Measurements from ENCODE around the gene REC8. TPM values are rescaled to one million over a fixed set of nuclear protein-coding genes. Genes with fewer than 3 reads are reported as not detected.
A peak's percentile ranks its signal among the peaks of the same experiment; 100 is the strongest.

REC8 gene
- total and polyA plus RNA-seq, 2 experiments from 2014 or later = 44.8 to 170 TPM

DNA sequence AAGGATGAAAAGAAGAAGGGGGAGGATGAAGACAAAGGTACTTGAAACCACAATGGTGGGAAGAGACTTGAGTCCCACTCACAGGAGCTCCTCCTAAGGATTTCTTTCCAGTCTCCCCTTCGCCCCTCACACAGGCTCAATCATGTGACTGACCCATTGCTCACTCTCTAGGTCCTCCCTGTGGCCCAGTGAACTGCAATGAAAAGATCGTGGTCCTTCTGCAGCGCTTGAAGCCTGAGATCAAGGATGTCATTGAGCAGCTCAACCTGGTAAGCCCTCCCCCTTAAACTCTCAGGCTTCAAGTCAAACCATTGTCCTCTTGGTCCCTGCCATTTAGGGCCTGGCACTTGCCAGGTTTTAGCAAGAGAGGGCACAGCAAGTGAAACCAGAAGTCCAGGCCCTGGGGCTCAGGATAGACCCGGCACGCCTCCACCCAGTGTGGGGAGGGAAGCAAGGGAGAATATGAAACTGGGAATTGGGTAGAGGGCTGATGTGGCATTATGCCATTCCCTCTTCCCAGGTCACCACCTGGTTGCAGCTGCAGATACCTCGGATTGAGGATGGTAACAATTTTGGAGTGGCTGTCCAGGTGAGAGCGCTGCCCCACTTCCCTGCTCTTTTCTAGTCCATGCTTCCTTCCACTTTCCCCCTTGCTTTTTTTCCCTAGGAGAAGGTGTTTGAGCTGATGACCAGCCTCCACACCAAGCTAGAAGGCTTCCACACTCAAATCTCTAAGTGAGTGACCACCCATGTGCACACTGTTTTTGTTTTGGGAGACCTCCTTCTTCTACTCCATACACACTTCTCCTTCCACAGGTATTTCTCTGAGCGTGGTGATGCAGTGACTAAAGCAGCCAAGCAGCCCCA lies 34.1 kb upstream of the REC8 start:
- TF ChIP-seq EZH2 (IDR thresholded peaks at IDR 0.05; ENCODE audit: borderline replicate concordance) (no peak), EZH2phosphoT487 (IDR thresholded peaks at IDR 0.05; ENCODE audit: low read depth, severe bottlenecking, unreplicated experiment) (no peak)
- TF ChIP-seq, protein P1, sequence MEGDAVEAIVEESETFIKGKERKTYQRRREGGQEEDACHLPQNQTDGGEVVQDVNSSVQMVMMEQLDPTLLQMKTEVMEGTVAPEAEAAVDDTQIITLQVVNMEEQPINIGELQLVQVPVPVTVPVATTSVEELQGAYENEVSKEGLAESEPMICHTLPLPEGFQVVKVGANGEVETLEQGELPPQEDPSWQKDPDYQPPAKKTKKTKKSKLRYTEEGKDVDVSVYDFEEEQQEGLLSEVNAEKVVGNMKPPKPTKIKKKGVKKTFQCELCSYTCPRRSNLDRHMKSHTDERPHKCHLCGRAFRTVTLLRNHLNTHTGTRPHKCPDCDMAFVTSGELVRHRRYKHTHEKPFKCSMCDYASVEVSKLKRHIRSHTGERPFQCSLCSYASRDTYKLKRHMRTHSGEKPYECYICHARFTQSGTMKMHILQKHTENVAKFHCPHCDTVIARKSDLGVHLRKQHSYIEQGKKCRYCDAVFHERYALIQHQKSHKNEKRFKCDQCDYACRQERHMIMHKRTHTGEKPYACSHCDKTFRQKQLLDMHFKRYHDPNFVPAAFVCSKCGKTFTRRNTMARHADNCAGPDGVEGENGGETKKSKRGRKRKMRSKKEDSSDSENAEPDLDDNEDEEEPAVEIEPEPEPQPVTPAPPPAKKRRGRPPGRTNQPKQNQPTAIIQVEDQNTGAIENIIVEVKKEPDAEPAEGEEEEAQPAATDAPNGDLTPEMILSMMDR (IDR thresholded peaks at IDR 0.05; ENCODE audit: poor library complexity) = no peak
- H3K79me2 ChIP-seq = peaks cover 43% of the 10 kb centered on the region
- H3K4me1 ChIP-seq (ENCODE audit: insufficient read depth) = peaks cover 7% of the 10 kb centered on the region
- H3K4me3 ChIP-seq = no peak overlapping the region
- H2AFZ ChIP-seq = no peak overlapping the region
- no peaks in the 10 kb centered on the region for H3K9me3 ChIP-seq (ENCODE audit: low read depth)
- no peaks in the 10 kb centered on the region for H3K9me2 ChIP-seq (replicated peaks; ENCODE audit: insufficient read depth)
- no peak overlapping the region for H3K27ac ChIP-seq
- H3K27me3 ChIP-seq = no peaks in the 10 kb centered on the region
- H3K4me2 ChIP-seq = no peak overlapping the region
- WGBS (ENCODE audit: low lambda C conversion rate, missing lambda C conversion rate) = 95% methylated on average over 8 of the region's 8 CpGs
- H3K36me3 ChIP-seq (replicated peaks; ENCODE audit: insufficient read depth, low read depth) = no peaks in the 10 kb centered on the region
- no peak for DNase-seq (ENCODE audit: low spot score)
- H4K20me1 ChIP-seq (ENCODE audit: insufficient read depth, poor library complexity, severe bottlenecking) = peaks cover 3% of the 10 kb centered on the region

DNA sequence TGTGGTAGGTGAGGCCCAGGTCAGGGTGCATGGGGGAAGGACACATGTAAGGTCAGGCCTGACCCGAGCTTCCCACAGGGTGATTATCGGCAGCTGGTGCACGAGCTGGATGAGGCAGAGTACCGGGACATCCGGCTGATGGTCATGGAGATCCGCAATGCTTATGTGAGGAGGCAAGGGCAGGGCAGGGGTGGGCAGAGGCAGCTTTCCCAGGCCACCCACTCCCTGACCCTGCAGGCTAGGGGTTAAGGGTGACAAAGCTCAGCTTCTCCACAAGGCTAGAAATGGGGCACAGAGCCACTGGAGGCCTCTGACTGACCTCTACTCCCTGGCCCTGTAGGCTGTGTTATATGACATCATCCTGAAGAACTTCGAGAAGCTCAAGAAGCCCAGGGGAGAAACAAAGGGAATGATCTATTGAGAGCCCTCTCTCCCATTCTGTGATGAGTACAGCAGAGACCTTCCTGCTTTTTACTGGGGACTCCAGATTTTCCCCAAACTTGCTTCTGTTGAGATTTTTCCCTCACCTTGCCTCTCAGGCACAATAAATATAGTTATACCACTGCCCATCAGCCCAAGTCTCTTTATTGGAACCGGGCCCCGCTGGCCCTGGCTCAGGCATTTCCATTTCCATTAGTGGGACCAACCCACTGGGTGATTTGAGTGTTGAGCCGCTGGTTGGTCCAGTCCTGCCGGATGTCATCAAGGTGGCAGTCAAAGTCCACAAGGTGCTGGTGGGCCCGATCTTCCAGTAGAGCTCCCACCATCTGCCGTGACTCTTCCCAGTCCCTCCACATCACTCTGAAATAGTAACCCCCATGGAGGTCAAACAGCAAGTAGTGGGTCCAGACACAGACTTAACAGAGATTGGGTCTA lies 33.2 kb upstream of the REC8 start:
- Histone ChIP-seq H3K27ac (no peak overlapping the region), H3K4me1 (ENCODE audit: insufficient read depth) (peaks cover 7% of the 10 kb centered on the region), H2AFZ (no peak overlapping the region), H3K4me2 (no peak overlapping the region), H3K27me3 (no peaks in the 10 kb centered on the region), H3K9me3 (ENCODE audit: low read depth) (no peaks in the 10 kb centered on the region), H3K9me2 (replicated peaks; ENCODE audit: insufficient read depth) (no peaks in the 10 kb centered on the region), H3K36me3 (replicated peaks; ENCODE audit: insufficient read depth, low read depth) (no peaks in the 10 kb centered on the region), H4K20me1 (ENCODE audit: insufficient read depth, poor library complexity, severe bottlenecking) (peaks cover 3% of the 10 kb centered on the region), H3K4me3 (no peak overlapping the region), H3K79me2 (peaks cover 43% of the 10 kb centered on the region)
- DNase-seq (ENCODE audit: low spot score) = no peak
- TF ChIP-seq, protein P1 (IDR thresholded peaks at IDR 0.05; ENCODE audit: poor library complexity) = no peak
- no peak for TF ChIP-seq EZH2phosphoT487 (IDR thresholded peaks at IDR 0.05; ENCODE audit: low read depth, severe bottlenecking, unreplicated experiment)
- TF ChIP-seq EZH2 (IDR thresholded peaks at IDR 0.05; ENCODE audit: borderline replicate concordance) = no peak
- WGBS (ENCODE audit: low lambda C conversion rate, missing lambda C conversion rate) = 96% methylated on average over 13 of the region's 13 CpGs

DNA sequence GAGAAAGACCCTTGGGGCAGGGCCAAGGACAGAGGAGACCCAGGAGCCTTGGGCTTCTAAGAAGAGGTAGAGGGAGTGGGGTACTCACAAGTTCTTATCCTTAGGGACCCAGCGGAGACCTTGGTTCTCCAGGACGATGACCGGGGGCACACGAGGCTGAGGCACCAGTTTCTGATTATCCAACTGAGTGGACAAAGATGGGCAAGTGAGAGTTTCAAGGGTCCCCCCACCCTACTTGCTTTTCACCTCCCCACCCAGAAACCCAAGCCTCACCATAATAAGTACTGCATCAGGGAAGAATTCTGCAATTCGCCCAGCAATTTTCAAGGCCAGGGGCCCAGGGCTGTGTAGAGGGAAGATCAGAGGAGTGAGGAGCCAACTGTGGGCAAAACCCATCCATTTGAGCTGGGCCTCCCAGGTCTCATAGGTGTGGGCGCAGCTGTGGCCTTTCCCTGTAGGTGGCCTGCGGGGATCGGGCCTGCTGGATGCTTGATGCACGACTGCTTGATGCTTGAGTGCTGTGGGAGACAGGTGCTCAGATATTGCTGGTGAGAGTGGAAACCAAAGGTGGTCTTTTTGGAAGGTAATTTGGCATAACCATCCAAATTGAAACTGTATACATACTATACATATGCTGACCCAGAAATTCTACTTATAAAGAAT lies 32.5 kb upstream of the REC8 start:
- Histone ChIP-seq H3K4me3 (no peak overlapping the region), H3K9me2 (replicated peaks; ENCODE audit: insufficient read depth) (no peaks in the 10 kb centered on the region), H3K9me3 (ENCODE audit: low read depth) (no peaks in the 10 kb centered on the region), H2AFZ (no peak overlapping the region), H3K79me2 (peaks cover 45% of the 10 kb centered on the region), H3K4me1 (ENCODE audit: insufficient read depth) (peaks cover 7% of the 10 kb centered on the region), H3K27ac (no peak overlapping the region), H4K20me1 (ENCODE audit: insufficient read depth, poor library complexity, severe bottlenecking) (peaks cover 3% of the 10 kb centered on the region), H3K36me3 (replicated peaks; ENCODE audit: insufficient read depth, low read depth) (no peaks in the 10 kb centered on the region), H3K4me2 (peak overlapping the region; percentile 97), H3K27me3 (no peaks in the 10 kb centered on the region)
- 93% methylated on average over 9 of the region's 9 CpGs for WGBS (ENCODE audit: low lambda C conversion rate, missing lambda C conversion rate)
- no peak for DNase-seq (ENCODE audit: low spot score)
- TF ChIP-seq EZH2phosphoT487 (IDR thresholded peaks at IDR 0.05; ENCODE audit: low read depth, severe bottlenecking, unreplicated experiment) (no peak), EZH2 (IDR thresholded peaks at IDR 0.05; ENCODE audit: borderline replicate concordance) (no peak)
- TF ChIP-seq, protein P1 (IDR thresholded peaks at IDR 0.05; ENCODE audit: poor library complexity) = no peak

Data from hepatocyte (in vitro differentiated cells).